ENCODE results near the gene MTMR8. TPM values are rescaled to one million over a fixed set of nuclear protein-coding genes. Genes with fewer than 3 reads are reported as not detected.

Gene MTMR8
- total RNA-seq (ENCODE audit: low replicate concordance): 0.50 and 0.51 TPM in 2 replicates

DNA sequence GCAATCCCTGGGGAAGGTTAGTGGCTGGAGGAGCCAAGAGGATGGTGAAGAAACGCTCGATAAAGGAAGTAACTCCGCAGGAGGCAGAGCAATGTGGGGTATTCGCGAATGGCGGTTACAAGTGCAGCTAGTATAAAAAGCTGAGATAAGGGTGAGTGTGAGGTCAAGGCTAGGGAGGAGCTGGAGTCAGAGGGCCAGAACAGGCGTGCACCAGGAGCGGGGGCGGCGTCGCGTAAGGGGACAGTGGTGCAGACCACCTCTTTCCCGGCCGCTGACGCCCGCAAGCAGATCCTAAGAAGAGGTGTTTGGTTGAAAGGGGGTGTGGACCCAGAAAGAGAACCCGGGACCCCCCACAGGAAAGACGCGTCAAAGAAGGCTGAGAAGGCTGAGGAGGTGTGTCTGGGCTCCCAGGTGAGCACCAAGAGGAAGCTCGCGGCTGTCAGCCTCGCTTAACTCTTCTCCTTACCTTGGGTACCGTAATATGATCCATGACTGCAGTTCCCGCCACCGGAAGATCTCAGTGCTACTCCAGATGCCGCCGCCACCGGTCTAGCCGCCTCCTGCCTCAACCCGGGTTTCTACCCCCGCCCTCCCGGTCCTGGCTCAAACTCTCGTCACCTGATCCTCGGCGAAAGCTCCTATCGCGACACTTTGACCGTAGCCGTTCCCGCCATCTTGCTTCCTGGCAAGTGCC, at the start of gene MTMR8:
Gene MTMR8, minus strand, starts transcription at position 579 of the 694 bp plus-strand sequence. Its CDS starts 89 bp downstream, at position 490.
- H3K9me3 ChIP-seq (ENCODE audit: low read depth): no peaks in the 10 kb centered on the region
- Mint-ChIP-seq H3K27me3 (ENCODE audit: insufficient read depth, low read depth) (peaks cover 5% of the 10 kb centered on the region), H3K36me3 (no peaks in the 10 kb centered on the region), H3K4me1 (peaks cover 7% of the 10 kb centered on the region), H3K9me3 (peaks cover 21% of the 10 kb centered on the region), H3K4me3 (peak within 1 kb of the TSS; percentile 91), H3K27ac (peak within 1 kb of the TSS; percentile 4)
- no peaks in the 10 kb centered on the region for H3F3A ChIP-seq (ENCODE audit: low read depth)
- peak within 1 kb of the TSS; percentile 78 for H3K4me2 ChIP-seq
- no peak within 1 kb of the TSS for H3K27ac ChIP-seq
- no peaks in the 10 kb centered on the region for H3K79me2 ChIP-seq (ENCODE audit: low read depth)
- H3K36me3 ChIP-seq: no peaks in the 10 kb centered on the region
- no peak within 1 kb of the TSS for H3K9ac ChIP-seq
- peak within 1 kb of the TSS; percentile 85 for H2AFZ ChIP-seq (replicated peaks)
- TF ChIP-seq EZH2phosphoT487 (IDR thresholded peaks at IDR 0.05) (no peak), EZH2 (IDR thresholded peaks at IDR 0.05) (no peak)
- TF ChIP-seq, protein P1, sequence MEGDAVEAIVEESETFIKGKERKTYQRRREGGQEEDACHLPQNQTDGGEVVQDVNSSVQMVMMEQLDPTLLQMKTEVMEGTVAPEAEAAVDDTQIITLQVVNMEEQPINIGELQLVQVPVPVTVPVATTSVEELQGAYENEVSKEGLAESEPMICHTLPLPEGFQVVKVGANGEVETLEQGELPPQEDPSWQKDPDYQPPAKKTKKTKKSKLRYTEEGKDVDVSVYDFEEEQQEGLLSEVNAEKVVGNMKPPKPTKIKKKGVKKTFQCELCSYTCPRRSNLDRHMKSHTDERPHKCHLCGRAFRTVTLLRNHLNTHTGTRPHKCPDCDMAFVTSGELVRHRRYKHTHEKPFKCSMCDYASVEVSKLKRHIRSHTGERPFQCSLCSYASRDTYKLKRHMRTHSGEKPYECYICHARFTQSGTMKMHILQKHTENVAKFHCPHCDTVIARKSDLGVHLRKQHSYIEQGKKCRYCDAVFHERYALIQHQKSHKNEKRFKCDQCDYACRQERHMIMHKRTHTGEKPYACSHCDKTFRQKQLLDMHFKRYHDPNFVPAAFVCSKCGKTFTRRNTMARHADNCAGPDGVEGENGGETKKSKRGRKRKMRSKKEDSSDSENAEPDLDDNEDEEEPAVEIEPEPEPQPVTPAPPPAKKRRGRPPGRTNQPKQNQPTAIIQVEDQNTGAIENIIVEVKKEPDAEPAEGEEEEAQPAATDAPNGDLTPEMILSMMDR (IDR thresholded peaks at IDR 0.05): no peak
- no peaks in the 10 kb centered on the region for H4K20me1 ChIP-seq (ENCODE audit: low read depth)
- no peaks in the 10 kb centered on the region for H3K4me1 ChIP-seq
- H3K4me3 ChIP-seq: peak within 1 kb of the TSS; percentile 44
- peaks cover 7% of the 10 kb centered on the region for H3K27me3 ChIP-seq
- peak; percentile 84 for DNase-seq (ENCODE audit: low spot score)

DNA sequence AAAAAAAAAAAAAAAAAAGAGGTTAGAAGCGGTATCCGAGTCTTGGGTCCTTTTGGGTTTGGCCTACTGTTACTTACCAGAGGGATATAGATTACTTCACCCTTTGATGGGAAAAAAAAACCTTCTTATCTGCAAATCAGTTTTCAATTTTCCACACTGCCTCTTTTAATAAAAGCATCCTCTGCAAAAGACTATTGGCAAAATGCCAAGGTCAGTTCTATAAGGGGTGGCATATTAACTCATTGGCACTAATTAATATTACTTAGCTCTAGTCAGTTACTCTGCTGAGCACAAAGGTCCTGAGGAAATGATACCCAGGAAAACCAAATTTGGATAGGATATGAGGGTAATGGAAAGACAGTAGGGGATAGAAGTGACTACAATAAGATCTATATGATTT, 44.3 kb upstream of the MTMR8 start:
- Histone ChIP-seq H4K20me1 (ENCODE audit: low read depth) (no peaks in the 10 kb centered on the region), H3K4me2 (no peak overlapping the region), H2AFZ (replicated peaks) (no peak overlapping the region), H3F3A (ENCODE audit: low read depth) (no peaks in the 10 kb centered on the region), H3K4me3 (no peak overlapping the region), H3K9ac (no peak overlapping the region), H3K9me3 (ENCODE audit: low read depth) (no peaks in the 10 kb centered on the region), H3K27me3 (no peaks in the 10 kb centered on the region), H3K4me1 (no peaks in the 10 kb centered on the region), H3K36me3 (no peaks in the 10 kb centered on the region), H3K27ac (no peak overlapping the region), H3K79me2 (ENCODE audit: low read depth) (no peaks in the 10 kb centered on the region)
- no peaks in the 10 kb centered on the region for H3K36me3 Mint-ChIP-seq
- no peak overlapping the region for H3K27ac Mint-ChIP-seq
- TF ChIP-seq EZH2 (IDR thresholded peaks at IDR 0.05) (no peak), EZH2phosphoT487 (IDR thresholded peaks at IDR 0.05) (no peak)
- TF ChIP-seq, protein P1 (IDR thresholded peaks at IDR 0.05): no peak
- DNase-seq (ENCODE audit: low spot score): no peak
- H3K4me1 Mint-ChIP-seq: peaks cover 8% of the 10 kb centered on the region
- no peak overlapping the region for H3K4me3 Mint-ChIP-seq
- no peaks in the 10 kb centered on the region for H3K9me3 Mint-ChIP-seq
- H3K27me3 Mint-ChIP-seq (ENCODE audit: insufficient read depth, low read depth): no peaks in the 10 kb centered on the region

DNA sequence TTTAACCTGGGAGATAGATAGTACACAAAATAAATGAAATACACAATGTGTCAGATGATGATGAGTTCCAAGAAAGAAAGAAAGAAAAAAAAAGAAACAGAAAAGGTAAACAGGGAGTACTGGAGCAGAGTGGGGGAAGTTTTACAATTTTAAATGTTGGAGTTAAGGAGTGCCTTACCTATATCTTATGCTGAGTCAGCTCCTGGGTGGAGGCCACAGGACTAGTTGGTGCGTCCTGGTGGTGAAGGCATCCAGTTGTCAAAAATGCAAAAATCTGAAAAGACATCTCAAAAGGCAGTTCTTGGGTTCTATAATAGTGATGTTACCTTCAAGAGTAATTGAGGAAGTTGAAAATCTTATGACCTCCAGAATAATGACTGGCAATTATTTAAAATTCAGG, 42.4 kb upstream of the MTMR8 start:
- Histone ChIP-seq H3K9ac (no peak overlapping the region), H3K9me3 (ENCODE audit: low read depth) (no peaks in the 10 kb centered on the region), H3K27me3 (no peaks in the 10 kb centered on the region), H3K36me3 (no peaks in the 10 kb centered on the region), H3K4me1 (no peaks in the 10 kb centered on the region), H4K20me1 (ENCODE audit: low read depth) (no peaks in the 10 kb centered on the region), H2AFZ (replicated peaks) (no peak overlapping the region), H3K27ac (no peak overlapping the region), H3F3A (ENCODE audit: low read depth) (no peaks in the 10 kb centered on the region), H3K79me2 (ENCODE audit: low read depth) (no peaks in the 10 kb centered on the region), H3K4me2 (no peak overlapping the region), H3K4me3 (no peak overlapping the region)
- TF ChIP-seq, protein P1 (IDR thresholded peaks at IDR 0.05): no peak
- TF ChIP-seq EZH2 (IDR thresholded peaks at IDR 0.05): no peak
- no peak for TF ChIP-seq EZH2phosphoT487 (IDR thresholded peaks at IDR 0.05)
- no peak for DNase-seq (ENCODE audit: low spot score)
- peaks cover 8% of the 10 kb centered on the region for H3K4me1 Mint-ChIP-seq
- no peak overlapping the region for H3K4me3 Mint-ChIP-seq
- H3K27me3 Mint-ChIP-seq (ENCODE audit: insufficient read depth, low read depth): no peaks in the 10 kb centered on the region
- H3K27ac Mint-ChIP-seq: no peak overlapping the region
- no peaks in the 10 kb centered on the region for H3K36me3 Mint-ChIP-seq
- H3K9me3 Mint-ChIP-seq: peaks cover 4% of the 10 kb centered on the region

All from neural progenitor cell (in vitro differentiated cells).